Hepatic stellate cell (primary cell): ENCODE results near the gene ARHGEF10L.

ENCODE experiments used
- DNase-seq: peaks from one replicate; pipeline ENCODE4 v3.0.0; 2011; ENCODE audit warnings: low spot score

The ARHGEF10L gene

DNA sequence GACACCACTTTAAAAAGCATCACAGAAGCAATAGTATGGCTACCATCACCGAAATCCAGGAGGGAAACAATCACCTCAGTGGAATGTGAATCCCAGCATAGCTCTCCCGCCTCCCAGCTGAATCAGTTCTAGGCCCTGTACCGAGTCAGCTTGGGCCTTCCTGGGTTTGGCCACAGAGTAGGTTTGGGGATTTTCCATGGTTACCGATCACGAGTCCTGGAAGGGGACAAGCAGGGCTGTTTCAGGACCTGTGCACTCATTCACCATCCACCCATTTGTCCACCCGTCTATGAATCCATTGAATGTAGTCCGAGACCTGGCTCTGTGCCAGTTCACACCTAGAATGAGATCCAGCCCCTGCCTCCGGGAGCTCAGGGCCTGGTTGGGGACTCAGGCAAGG, 94.2 kb downstream of the ARHGEF10L start:
- DNase-seq, result peak; percentile 95

DNA sequence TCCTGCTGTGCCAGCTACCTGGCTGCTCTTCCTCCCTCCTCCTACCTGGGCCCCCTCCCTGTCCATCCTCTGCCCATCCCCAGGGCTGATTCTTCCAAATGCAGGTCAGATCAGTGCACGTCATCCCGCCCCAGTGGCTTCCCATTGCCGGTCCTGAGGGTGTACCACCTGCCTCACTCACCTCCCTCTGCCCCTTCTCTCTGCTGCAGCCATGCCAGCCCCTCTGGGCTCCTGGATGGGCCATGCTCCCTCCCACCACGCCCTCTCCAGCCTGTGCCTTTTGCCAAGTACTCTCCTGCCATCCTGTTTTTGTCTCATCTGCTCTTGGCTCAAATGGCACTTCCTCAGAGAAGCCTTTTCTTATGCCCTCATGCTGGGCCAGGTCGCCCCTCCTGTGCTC, 95.8 kb downstream of the ARHGEF10L start:
- no peak for DNase-seq

DNA sequence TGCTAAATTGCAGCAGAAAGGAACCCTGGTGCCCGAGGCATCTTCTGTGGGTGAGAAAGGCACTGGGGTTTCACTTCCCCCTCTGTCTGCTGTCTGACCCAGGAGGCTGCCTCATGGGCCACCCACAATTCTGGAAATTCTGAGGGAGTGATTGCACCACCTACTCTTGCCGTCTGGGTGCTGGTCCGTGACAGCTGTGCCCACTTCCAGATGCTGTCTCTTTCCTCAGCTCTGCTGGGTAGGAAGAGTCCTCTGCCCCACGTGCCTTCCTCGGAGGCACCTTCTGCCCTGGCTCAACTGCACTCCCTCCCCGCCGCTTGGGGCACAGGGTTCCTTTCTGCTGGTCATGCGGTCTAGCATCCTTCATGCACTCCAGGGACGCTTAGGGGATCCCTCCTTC, 96.3 kb downstream of the ARHGEF10L start:
- DNase-seq, result no peak

DNA sequence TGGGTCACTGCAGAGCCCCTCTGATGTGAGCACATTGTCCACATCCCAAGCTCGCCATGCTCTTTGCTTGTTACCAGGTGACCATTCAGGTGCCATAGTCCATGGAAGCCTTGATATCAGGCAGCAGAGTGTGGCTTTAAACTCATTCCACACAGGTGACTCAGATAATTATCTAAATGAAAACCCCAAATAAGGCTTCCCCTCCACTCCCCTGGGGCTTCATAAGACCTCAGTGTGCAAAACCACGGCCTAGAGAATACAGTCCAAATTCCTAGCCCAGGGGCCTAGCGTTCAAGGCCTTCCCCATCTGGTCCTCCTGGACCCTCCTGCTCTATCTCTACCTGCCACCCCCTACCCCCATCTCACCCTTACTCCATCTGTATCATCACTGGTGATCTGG, 97.1 kb downstream of the ARHGEF10L start:
- DNase-seq, result peak; percentile 65

DNA sequence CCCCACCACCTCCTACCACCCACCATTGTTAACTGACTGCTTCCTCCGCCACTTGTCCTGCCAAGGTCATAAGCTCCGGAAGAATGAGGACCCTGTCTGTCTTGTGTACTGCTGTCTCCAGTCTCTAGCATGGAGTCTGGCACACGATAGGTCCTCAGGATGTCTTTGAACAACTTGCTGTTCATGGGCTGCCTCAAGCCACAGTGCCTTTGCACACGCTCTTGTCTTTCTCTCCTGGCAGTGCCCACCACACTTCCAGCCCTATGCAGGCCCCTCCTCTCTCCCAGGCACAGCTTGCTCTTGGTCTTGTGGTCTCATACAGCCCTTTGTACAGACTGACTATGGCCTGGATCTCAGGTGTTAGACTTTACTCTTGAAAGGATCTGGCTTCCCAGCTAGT, 97.6 kb downstream of the ARHGEF10L start:
- DNase-seq, result no peak

DNA sequence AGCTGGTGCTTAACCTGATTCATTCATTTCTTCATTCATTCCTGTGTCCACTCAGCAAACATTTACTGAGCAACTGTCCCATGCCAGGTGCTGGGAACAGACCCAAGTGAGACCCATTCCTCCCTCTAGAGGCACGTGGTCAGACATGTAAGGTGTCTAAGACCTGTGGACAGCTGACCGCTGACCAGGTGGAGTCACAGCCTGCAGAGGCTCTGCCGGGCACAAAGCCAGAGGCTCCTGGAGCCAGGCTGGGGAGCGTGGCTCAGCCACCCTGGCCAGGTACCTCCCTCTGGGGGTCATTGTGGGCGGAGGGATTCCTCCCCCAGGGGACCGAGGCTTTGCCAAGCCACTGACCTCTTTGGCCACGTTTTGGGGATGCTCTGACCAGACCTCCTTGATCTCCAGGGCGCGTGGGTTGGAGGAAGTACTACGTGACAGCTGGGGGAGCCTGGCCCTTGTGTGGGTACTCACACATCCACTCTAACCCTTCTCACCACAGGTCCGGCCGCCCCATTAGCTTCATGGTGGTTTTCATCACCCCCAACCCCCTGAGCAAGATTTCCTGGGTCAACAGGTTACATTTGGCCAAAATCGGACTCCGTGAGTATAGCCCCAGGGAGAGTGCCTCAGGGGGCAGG, 100.3 kb downstream of the ARHGEF10L start:
- DNase-seq, result no peak

DNA sequence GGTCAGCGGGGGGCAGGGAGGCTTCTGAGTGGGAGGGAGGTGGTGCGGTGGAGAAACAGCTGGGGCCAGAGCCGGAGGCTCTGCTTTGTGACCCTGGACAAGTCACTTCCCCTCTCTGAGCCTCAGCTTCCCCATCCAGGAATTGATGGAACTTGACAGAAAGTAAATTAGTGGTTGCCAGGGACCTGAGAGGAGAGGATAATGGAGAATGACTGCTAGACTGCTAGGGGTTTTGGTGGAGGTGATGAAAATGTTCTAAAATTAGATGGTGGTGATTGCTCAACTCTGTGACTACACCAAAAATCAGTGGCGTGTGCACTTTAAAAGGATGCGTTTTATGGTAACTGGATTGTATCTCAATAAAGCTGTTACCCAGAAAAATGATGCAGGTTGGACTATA, 100.9 kb downstream of the ARHGEF10L start:
- DNase-seq, result no peak

DNA sequence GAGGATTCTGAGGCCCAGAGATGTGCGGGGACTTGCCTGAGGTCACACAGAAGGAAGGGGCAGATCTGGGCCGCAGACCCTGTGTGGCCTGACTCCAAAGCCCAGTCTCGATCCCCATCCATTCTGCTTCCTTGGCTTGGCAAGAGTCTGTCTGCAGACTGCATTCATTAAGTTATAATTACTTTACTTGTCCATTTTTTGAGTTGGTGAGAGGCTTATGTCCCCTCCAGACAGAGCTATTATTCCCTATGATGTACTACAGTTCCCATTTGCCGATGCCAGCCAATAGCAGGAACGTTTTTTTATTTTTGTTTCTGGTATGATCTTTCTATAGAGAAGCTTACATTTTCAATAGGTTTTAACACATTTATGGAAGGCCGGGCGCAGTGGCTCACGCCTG, 101.5 kb downstream of the ARHGEF10L start:
- DNase-seq, result no peak

DNA sequence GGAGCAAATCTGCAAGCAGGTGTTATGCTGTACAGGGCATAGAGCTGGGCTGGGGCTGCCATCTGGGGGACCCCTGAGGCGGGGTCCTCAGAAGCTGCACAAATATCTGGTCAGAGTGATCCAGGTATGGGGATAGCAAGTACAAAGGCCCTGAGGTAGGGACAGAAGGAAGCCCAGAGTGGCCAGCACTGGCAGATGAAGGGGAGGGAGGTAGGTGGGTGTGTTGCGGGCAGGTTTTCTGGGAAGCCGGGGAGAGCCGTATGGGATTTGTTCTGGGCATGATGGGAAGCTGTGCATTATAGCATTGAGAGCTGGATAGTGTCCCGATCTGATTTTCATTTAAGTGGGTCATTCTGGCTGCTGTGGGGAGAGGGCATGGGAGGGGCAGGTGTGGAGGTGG, 102.7 kb downstream of the ARHGEF10L start:
- DNase-seq, result no peak

DNA sequence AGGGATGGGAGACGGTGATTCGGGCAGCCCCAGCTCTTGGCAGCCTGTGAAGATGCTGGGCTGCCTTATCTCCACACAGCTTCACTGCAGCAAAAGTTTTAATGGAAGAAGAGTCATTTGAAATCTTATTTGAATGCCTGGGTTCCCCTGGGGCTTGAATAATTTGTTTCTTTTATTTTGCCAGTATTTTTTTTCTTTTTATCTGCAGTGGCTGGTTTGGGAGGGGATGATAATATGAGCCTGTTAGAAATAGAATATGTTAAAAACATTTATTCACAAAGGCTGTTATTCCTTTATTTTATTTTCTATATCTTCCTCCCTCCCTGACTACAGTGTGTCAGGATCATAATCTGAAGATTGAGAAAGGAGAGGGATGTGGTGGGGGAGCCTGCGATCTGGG, 103.4 kb downstream of the ARHGEF10L start:
- no peak for DNase-seq

DNA sequence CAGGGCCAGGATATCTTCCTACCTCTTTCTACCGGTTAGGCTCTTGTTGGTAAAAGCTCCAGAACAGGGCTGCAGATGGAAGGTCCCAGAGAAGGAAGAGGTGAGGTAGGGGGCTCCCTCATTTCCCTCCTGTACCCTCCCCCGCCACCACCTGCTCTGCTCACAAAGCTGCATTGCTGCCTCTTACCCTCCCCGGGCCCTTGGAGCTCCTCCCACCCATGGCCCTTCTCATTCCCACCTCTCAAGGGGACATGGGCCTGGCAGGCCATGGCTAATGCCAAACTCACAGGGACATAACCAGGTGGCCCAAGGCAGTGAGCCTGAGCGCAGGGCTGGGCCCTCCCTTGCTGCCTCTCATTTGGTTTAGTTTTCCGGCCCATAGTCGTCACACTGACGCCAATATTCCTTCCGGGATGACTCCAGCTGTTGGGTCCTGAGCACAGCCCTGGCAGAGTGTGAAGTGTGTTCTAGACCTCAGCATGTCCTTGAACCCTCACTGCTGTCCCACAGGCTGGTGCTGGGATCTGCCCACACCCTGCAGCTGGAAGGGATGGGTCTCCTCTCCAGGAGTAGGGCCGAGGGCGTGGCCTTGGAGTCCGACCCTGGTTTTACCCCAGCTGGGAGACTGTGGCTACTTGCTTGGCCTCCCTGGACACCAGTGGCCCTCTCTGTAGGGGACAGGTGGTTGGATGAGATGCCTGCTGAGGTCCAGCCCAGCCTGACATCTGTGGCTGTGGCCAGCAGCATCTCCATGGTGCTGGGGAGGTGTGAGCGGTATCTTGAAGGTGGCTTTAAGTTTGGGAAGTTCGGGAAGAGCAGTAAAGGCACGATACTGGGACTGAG, 104.6 kb downstream of the ARHGEF10L start:
- no peak for DNase-seq

DNA sequence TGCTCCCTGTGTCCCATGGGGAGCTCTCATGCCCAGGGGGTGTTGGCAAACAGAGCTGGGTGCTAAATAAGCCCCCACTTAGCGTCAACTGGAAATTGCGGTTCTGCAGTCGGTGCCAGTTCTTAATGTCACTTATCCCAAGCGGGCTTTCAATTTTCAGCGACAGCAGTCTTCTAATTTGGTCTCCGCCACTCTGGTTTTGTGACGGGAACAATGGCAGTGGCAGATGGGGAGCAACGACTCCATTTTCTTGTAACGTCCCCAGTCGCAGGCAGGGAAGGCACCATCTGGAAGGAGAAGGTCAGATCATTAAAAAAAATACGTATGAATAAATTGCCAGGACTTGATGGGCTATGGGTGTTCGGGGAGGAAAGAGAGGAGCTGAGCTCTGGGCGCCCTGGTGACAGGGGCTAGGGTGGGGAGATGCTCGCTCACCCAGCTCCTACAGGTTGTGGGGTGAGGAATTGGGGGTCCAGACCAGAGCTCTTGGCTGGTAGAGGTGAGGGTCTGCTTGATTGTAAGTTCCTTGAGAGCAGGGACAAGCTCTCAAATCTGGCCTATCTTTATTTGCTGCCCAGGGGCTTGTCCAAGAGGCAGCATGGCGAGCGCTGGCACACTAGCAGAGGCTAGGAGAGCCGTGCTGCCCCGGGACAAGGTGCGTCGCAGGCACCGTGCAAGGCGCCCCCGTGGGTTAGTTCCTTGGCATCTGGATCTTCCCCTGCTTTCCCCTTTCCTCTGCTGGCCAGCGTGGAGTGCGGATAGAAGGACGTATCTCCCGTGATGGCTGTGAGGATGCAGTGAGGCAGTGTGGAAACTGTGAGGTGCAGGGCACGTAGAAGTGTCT, 105.8 kb downstream of the ARHGEF10L start:
- no peak for DNase-seq

DNA sequence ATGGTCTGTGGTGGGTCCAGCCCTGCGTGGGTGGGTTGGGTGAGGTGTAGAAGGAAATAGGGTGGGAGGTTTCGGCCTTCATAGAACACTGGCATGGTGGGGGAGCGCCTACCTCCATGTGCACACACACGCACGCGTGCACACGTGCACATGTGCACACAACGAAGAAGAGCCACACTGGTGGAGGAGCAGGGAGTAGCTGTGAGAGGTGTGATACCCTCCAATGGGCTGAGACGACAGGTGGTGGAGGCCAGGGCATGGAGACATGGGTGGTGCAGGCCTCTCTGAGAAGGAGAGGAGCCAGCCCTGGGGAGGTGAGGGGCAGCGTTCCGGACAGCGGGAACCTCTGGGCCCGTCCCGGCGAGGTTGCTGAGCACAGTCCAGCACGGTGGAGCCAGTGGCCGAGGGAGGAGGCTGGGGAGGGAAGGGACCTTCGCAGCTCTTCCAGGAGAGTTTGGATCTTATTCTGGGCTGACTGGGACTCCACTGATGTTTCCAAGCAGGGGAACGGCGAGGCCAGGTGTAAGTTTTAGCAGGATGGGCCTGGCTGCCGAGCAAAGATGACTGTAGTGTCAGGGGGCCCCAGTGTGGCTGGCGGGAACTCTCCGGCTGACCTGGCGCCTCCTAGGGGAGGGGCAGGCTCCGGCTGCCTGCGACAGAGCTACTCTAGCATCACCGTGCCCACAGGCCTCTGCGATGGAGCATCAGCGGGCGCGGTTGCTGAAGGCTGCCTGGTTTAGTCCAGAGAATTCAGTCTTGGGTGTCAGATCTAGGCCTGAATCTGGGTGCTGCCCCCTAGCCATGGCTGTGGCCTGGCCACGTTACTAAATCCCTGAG, 107.2 kb downstream of the ARHGEF10L start:
- DNase-seq, result no peak

DNA sequence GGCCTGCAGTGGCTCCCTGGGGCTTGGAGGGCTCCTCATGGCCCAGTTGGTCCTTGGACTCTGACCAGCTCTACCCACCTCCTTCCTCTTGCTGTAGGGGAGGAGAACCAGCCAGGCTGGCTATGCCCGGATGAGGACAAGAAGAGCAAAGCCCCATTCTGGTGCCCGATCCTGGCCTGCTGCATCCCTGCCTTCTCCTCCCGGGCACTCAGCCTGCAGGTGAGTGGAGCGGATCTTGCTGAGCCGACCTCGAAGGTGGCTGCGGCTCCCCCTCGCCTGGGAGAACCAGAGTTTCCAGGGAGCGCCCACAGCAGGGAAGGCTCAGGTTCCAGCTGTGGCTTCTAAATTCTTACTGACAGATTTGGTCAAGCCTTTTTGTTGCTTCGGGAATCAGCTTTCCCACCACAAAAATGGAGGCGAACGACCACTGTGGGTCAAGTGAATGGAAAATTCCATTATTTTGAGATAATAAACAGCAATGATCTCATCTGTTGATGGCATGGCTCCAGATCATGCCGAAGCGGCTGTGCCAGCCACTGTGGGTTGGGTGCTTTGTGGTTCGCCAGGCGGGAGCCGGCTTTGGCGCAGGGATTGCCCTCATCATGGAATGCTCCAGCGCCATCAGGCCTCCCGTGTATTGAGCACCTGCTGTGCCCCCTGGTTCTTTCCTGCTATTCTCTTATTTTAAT, 109.1 kb downstream of the ARHGEF10L start:
- DNase-seq, result no peak

DNA sequence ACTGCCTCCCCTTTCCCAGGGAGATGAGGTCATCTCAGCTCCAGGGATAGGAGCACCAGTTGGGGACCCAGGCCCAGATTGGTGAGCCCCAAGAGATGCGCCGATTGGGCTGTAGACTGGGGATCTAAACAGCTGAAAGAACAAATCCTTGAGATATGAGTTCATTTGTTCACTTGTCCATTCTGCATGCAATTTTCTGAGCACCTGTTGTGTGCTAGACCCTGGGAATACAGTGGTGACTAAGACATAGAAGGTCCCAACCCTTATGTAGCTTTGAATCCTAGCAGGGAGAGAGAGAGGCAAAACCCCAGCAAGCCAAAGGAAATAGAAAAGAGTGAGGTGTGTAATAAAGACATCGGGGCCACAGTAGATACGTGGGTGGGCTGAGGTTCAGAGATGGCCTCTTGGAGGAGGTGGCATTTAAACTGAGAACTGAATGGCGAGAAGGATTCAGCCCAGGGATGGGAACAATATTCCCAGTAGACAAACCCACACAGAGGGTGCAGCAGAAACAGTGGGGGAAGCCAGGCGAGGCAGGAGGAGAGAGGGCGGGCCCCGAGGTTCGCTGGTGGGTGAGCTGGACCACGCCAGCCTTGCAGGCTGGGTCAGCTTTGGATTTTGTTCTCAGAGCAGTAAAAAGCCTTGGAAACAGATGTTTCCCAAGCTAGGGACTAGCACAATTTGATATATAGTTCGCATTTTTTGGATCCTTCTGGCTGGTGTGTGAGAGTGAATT, 110.0 kb downstream of the ARHGEF10L start:
- no peak for DNase-seq

DNA sequence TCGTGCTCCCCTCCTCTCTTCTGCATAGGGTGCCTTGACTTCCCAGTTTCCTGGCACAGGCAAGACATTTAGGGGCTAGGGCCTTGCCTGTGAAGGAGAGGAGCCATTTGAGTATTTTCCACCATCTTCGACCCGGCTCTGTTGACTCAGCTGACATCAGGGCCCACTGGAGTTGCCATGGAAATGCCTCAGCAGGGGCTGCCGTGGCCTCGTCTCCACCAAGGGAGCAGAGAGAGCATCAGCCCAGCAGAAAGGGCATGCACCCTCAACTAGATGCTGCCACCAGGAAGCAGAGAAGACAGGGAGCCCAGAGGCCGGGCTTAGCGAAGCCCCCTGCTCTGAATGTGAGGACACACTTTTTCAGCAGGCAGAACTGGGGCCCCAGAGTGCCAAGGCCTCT, 113.8 kb downstream of the ARHGEF10L start:
- DNase-seq, result no peak

DNA sequence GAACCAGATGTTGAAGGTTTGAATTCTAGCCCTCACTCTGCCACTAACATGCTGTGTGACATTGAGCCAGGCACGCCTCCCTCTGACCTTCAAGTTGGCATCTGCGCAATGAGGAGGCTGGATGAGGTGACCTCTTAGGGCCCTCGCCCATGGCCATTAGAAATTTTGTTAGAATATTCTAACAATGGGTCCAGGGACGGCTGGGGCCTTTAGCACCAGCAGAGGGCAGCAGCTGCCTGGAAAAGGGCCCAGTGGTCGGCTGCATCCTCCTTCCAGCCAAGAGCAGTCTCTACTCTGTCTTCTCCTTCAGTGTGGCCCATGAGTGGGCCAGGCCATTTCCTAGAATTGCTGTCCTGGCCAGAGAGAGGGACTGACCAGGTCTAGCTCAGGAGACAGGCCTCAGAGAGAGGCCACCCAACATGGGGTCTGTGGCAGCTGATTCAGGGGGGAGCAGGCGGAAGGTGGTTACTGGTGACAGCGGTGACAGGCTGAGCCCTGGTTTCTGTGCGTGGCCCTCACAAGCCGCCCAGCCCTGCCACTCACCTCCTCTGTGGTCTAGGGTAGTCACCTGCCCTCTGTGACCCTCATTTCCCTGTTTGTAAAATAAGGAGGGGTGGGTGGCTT, 114.3 kb downstream of the ARHGEF10L start:
- DNase-seq, result peak; percentile 82

DNA sequence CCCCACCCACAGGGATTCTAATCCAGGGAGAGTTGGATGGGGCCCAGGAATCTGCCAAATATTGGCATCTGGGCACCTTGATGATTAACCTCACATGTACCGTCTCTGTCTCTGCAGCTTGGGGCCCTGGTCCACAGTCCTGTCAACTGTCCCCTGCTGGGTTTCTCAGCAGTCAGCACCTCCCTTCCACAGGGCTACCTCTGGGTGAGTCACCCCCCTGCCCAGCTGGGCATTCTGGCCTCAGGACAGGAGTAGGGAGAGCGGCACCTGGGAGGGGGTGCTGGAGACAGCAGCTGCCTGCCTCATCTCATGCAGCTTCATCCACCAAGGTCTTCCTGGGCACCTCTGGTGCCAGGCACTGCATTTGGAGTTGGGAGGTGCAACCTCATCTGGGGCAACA, 115.0 kb downstream of the ARHGEF10L start:
- no peak for DNase-seq

DNA sequence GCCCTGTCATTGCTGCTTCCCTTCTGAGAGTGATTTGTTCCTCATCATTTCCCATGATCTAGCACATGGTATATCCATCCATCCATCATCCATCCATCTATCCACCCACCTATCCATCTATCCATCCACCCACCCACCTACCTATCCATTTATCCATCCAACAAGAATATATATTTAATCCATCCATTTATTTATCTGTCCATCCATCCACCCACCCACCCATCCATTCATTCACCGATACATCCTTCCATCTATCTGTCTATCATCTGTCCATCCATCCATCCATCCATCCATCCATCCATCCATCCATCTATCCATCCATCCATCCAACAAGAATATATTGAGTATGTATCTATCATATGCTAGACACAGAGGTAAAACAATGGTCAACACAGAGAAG, 115.7 kb downstream of the ARHGEF10L start:
- no peak for DNase-seq

DNA sequence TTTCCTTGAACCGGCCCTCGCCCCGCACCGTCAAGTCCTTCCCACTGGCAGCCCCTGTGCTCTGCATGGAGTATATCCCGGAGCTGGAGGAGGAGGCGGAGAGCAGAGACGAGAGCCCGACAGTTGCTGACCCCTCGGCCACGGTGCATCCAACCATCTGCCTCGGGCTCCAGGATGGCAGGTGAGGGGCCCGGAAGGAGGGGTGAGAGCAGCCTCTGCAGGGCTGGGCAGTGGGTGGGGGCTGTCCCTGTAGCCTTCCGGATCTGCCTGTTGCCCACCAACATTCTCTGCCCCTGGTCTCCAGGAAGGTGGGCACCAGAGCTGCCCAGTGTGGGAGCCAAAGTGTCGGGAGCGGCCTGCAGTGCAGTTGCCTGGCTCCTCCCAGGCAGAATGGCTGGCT, 116.4 kb downstream of the ARHGEF10L start:
- no peak for DNase-seq
